22Rv1 (cell line): ENCODE data around the gene PLEK.
A peak's percentile ranks its signal among the peaks of the same experiment; 100 is the strongest.

Experiments
- H3K27ac ChIP-seq: fragments of 450-650 bp; 2 replicates; pipeline ENCODE4 v1.5.1; 2017
- CTCF ChIP-seq: fragments of 450-650 bp; IDR thresholded peaks from 2 replicates; pipeline ENCODE4 v1.5.1; 2017; ENCODE audit warnings: mild to moderate bottlenecking
- ZFX ChIP-seq: fragments of 450-650 bp; IDR thresholded peaks from 2 replicates; pipeline ENCODE4 v1.6.1; 2017; ENCODE audit warnings: antibody characterized with exemption, borderline replicate concordance

The PLEK gene

GRCh38 chr2:68356599-68357239 lies 8.4 kb upstream of the PLEK start:
- TF ChIP-seq ZFX (no peak), CTCF (no peak)
- H3K27ac ChIP-seq: no peak overlapping the region

GRCh38 chr2:68357605-68358337 lies 7.3 kb upstream of the PLEK start:
- TF ChIP-seq ZFX: no peak
- TF ChIP-seq CTCF: peak; percentile 56
- no peak overlapping the region for H3K27ac ChIP-seq

GRCh38 chr2:68359889-68360288 lies 5.2 kb upstream of the PLEK start:
- no peak; the same call in 1 of the 2 replicates for TF ChIP-seq CTCF
- no peak for TF ChIP-seq ZFX
- H3K27ac ChIP-seq: no peak overlapping the region

- no peak overlapping the region for H3K27ac ChIP-seq
- peak; percentile 84 for TF ChIP-seq CTCF
- no peak for TF ChIP-seq ZFX
Measured at GRCh38 chr2:68362069-68362468, 3.0 kb upstream of the PLEK start.

GRCh38 chr2:68362749-68363148 lies 2.3 kb upstream of the PLEK start:
- no peak overlapping the region for H3K27ac ChIP-seq
- TF ChIP-seq ZFX (no peak), CTCF (no peak)

- TF ChIP-seq CTCF: no peak
- TF ChIP-seq ZFX: no peak
- H3K27ac ChIP-seq: no peak overlapping the region
Measured at GRCh38 chr2:68363721-68364120, 1.4 kb upstream of the PLEK start.

DNA sequence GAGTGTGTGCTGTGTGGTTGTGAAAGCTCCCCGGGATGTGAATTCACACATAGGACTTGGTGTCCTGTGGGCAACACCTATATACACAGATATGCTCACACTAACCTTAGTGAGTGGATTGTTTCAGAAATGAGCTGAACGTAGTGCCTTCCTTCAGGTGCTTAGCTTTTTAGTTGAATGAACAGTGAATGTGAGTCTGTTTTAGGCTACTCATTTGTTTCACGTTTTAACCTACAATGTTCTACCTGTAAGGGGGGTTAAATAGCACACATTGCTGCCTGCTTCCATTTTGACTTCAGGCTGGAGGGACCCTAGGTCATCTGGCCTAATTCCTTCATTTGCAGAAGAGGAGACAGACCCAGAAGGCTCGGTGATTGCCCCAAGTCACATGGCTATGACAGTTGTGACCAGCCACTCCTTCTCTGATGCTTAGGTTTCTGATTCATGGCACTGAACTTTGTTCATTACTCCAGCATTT lies 1.0 kb downstream of the PLEK start:
- no peak overlapping the region for H3K27ac ChIP-seq
- TF ChIP-seq CTCF (no peak), ZFX (no peak)
